Activated T-helper 1 cell treated with anti-CD3 and anti-CD28 coated beads, Interleukin-2, amount 50 U/mL, for 16 hours (primary cell): ENCODE results near the gene DPEP1.
"Not testable (repeated sequence)": the region's sequence is repeated elsewhere in the genome, so short reads cannot be mapped to it uniquely, and the experiment has no call there.

Experiments used
- DNase-seq, 2 donors: peaks; one replicate each; pipeline ENCODE4 v3.0.0-alpha.2; 2020; ENCODE audit warnings: low read depth in 1 of 2, low spot score in 1 of 2

The DPEP1 gene

DNA sequence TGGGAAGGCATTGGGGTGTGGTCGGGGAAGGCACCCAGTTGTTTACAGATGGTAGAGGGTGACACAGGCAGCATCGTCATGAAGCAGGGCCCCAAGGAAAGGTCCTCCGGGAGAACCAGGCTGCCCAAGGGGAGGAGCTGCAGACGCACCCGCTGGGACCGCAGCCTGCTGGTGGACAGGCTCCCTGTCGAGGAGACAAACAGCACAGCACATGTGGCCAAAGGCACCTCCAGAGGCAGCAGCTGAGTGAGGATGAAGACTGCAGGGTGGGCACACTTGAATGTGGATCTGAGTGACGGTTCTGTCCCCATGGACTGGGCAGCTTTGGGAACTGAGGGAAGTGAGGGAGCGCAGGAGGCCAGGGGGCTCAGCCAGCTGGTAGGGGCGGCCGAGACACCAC is 31.7 kb downstream of the DPEP1 start:
- no peak for DNase-seq

DNA sequence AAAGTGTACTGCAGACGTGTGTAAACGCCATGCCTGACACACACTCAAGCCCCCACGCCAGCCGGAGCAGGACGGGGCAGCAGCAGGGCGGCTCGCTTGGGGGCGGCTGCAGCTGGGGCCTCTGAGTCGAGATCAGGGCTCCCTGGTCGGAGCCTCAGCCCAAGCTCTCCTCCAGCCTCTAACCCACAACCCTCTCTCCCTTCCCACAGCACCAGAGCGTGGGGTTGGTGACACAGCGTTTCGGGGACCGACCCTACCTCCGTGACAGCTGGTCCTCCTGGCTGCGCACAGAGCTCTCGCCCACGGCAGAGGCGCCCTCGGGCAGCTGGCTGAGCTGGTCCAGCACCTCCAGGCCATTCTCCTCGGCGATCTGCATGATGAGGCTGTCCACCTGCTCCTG is 32.8 kb downstream of the DPEP1 start:
- DNase-seq = no peak

DNA sequence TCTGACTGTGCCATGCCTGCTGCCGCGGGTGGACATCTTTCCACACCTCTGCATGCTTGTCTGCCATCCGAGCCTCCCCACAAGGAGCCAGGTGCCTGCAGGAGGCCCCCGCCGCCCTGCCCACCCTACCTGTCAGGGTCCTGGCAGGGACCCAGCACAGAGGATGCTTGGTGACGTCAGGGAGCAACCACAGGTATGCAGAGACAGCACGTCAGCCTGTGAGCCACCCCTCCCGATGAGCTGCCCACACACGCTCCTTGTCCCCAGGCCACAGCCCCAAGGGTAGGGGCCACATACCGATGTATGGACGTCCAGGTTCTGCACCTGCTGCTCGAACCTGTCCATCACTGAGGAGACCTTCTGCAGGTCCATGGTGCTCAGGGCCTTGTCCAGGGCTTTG is 33.5 kb downstream of the DPEP1 start:
- DNase-seq = no peak

DNA sequence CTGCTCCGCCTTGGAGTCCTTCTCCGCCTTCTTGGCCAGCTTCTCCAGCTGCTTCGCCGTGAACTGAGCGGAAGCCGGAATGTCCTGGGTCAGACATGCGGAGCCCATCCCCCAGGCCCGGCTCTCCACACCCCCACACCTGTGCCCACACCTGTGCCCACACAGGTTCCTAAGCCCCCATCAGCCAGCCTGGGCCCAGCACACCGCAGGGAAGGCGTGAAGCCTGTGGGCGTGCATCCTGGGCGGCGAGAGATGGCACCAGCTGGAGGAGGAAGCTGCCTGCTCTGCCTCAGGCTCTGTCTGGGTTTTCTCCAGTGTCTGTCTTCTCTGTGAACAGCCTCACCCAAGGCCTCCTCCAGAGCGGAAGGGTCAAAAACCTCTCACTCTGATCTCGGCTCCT is 38.1 kb downstream of the DPEP1 start:
- DNase-seq = no peak

DNA sequence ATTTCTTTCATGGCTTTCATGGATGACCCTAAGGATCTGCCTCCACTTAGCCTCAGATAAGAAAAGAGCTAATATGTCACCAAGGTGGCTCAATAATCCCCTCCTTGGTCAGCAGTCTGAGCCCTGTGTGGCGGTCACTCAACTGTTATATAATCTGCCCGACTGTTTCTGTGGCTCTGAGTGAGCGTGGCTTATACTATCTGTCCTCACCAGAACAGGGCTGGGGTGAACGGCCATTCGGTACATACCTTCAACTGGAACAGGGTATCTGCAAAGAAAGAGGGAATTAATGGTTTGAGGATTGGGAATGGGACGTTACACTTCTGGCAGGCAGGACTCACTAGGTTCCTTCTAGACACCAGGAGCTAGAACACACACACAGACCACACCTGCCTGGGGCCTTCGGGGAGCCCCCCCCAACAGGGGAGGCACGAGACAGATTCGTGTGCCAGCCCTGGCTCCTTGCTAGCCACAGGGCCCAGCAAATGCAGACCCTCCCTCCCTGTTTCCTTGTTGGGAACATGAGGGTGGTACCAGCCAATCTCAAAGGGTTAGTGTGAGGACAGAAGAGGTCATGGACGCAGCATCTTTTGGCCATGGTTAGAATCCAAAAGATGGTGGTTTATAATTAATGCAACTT is 40.3 kb downstream of the DPEP1 start:
- DNase-seq = no peak

DNA sequence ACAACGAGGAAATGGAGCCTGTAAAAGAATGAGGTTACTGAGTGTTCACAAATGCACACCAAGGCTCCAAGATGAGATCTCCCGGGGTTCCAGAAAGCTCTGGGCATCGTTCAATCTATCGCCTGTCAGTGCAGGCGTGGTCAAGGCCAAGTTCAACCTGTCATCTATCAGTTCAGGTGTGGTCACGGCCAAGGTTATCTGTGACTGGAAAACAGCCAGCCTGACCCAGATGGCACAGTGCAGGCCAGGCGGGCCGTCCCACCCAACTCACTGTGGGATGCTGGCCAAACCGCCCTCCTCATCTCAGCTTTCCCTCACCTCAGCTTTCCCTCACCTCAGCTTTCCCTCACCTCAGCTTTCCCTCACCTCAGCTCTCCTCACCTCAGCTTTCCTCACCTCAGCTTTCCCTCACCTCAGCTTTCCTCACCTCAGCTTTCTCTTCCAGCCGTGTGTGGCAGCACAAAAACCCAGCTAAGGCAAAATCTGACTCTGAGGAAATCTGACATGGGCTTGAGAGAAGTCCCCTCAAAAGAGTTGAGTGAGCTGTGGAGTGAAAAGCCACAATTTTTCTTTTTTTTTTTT is 41.7 kb downstream of the DPEP1 start:
- DNase-seq = no peak

DNA sequence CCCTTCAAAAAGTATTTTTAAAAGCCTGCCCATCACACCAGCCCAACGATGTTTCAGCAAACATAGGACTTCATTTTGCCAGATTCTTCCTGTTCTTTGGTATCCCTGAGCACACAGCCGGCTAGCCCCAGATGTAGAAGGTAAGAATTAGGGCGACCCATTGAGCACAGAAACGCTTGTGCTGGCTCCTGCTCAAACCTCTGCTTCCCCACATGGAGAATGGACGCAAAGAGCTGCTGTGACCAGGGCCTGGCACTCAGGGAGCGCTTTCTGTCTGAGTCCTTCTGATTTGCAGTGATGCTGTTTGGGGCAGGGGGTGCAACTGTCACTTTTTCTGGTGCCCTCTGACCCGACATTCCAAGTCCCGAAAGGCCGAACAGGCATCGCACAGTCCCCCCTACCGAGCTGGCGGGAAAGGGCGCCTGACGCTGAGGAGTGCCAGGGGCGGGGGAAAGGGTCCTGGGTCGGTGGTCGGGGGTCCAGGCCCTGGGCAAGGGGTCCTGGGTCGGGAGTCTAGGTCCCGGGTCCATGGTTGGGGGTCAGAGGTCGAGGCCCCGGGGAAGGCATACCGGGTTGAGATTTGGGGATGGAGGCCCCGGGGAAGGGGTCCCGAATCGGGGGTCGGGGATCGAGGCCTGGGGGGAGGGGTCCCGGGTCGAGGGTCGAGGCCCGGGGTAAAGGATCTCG is 43.1 kb downstream of the DPEP1 start:
- DNase-seq = no peak

DNA sequence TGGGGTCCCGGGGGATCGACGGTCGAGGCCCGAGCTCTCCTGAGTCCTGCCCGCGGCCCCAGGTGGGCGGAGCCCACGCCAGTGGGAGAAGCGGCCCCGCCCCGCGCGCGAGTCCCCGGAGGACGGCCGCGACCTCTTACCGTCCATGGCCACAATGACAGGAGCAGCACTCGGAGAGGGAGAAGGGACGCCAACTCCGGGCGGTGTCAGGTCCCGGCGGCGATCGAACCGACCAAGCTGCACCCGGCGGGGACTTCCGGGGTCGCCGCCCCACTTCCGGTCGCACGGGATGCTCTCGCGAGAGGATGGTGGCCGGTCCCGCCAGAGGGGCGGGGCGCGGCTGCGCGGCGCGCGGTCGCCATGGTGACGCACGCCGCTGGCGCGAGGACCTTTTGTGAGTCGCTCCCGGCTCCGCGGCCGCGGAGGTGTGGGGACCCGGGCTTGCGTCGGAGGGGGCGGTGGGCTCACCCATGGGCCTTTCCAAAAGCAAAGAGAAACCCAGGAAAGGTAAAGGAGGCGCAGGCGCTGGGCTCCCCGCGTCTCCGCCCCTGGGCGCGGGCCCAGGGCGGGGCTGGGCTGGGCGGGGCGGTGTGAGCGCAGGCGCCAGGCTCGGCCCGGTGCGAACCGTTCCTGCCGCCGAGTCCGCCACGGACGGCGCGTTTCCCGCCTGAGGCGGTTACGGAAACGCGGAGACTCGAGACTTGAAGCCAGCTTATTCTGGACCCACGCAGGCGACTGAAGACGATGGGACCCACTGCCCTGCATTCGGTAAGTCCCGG is 44.2 kb downstream of the DPEP1 start, which contains the start of the genes CHMP1A and SPATA33:
Gene CHMP1A (minus strand): TSS at position 267 of the 779 bp plus-strand sequence. CDS start 120 bp downstream, at position 147.
Gene SPATA33 (plus strand): TSS at position 395 of the 779 bp plus-strand sequence. CDS start 76 bp downstream, at position 471.
- DNase-seq = peak; percentile 84 to 91

DNA sequence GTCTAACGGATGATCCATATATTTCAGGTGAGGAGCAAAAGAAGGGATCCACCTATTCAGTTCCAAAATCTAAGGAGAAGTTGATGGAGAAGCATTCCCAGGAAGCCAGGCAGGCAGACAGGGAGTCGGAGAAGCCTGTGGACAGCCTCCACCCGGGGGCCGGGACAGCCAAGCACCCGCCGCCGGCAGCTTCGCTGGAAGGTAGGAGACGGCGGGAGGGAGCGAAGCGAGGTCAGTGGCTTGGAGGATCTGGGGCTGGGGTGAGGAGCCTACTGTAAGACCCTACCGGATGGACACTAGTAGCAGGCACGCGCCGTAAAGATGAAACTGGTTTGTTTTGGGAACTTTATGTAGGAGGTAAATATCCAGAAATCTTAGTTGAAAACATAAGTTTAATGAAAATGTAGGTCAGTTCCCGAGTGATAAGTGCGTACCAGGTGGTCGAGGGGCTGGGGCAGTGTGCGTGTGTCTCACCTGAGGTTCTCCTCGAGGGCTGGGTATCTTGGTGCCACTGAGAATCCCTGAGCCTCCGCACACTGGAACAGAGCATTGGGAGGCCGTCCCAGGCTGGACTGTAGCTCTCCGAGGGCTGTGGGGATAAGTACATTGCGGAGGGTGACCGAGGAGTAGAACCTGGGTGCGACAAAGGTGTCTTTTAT is 44.9 kb downstream of the DPEP1 start:
- DNase-seq = no peak

DNA sequence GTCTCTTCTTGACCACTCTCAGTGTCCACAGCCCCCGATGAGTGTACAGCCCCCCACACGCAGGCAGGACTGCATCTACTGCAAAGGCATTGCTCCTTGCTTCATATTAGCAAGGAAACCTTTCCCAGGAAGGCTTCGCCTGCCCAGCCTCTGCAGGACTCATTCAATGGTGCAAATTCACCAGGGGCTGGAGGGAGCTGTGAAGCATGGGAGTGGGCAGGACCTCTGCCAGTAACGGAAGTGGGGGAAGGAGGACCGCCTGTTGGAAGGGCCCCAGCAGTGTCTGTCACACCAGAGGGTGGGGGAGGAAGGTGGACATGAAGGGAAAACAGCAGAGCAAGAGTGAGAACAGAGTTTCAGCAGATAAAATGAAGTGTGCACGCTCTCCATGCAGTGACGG is 46.7 kb downstream of the DPEP1 start:
- no peak for DNase-seq

DNA sequence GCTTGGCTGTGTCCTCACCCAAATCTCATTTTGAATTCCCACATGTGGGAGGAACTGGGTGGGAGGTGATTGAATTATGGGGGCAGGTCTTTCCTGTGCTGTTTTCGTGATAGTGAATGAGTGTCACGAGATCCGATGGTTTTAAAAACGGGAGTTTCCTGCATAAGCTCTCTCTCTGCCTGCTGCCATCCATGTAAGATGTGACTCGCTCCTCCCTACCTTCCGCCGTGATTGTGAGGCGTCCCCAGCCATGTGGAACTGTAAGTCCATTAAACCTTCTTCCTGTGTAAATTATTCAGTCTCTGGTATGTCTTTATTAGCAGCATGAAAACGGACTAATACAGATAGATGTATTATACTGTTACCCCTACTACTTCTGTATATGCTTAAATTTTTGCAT is 47.8 kb downstream of the DPEP1 start:
- no peak for DNase-seq

DNA sequence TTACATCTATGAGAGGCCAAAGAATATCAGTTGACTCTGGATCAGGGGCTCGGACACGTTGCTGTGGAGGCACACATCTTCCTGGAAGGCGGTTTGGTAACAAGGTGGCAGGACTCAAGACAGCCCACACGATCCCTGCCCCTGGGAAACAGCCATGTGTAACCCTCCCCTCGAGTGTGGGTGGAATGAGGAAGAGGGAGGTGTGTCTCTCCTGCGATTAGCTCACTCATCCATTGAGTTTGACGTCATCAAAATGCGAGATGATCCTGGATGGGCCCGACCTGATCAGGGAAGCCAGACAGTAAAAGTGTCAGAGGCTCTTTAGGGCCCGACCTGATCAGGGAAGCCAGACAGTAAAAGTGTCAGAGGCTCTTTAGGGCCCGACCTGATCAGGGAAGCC is 50.8 kb downstream of the DPEP1 start:
- not testable (repeated sequence) for DNase-seq

DNA sequence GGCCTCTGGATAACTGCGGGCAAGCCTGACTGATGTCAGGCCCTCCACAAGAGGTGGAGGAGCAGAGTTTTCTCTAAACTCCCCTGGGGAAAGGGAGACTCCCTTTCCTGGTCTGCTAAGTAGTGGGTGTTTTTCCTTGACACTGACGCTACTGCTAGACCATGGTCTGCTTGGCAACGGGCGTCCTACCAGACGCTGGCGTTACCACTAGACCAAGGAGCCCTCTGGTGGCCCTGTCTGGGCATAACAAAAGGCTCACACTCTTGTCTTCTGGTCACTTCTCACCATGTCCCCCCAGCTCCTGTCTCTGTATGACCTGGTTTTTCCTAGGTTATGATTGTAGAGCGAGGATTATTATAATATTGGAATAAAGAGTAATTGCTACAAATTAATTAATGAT is 53.6 kb downstream of the DPEP1 start:
- not testable (repeated sequence) for DNase-seq

DNA sequence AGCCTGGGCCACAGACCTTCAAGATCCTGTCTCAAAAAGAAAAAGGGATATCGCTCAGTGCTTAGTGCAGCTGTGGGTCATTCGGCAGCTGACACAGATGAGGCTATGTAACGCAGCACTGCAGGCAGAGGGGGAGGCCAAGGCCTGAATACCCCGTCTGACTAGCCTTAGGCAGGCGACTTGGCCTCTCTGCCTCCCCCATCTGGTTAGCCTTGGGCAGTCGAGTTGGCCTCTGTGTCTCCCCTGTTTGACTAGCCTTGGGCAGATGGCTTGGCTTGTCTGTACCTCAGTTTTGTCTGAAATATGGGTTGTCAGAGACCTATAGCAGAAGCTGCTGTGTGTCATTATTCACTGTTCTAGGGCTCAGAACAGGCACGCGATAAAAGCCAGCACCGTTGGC is 54.2 kb downstream of the DPEP1 start:
- no peak for DNase-seq

DNA sequence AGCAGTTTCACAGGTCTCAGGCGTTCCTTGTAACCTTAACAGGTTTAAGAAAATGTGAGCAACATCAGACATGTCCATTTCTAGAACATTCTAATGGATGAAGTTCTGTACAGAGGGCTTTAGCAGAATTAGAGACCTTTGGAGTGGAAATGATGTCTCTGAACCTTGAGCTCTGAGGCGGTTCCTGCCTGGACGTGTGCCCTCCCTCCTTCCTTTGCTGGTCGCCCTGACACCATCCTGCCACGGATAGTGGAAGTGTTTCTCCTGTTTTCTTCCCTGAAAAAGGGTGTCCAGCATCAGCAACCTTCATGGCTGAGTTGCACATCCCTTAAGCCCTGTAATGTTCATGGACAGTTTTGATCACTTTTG is 55.3 kb downstream of the DPEP1 start:
- no peak for DNase-seq

DNA sequence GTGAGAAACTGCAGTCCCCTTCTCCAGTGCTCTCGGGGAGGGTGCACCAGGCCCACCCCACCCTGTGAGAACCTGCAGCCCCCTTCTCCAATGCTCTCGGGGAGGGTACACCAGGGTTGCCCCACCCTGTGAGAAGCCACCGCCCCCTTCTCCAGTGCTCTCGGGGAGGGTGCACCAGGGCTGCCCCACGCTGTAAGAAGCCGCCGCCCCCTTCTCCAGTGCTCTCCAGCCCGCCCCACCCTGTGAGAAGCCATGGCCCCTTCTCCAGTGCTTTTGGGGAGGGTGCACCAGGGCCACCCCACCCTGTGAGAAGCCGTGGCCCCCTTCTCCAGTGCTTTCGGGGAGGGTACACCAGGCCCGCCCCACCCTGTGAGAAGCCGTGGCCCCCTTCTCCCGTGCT is 56.3 kb downstream of the DPEP1 start:
- no peak for DNase-seq

DNA sequence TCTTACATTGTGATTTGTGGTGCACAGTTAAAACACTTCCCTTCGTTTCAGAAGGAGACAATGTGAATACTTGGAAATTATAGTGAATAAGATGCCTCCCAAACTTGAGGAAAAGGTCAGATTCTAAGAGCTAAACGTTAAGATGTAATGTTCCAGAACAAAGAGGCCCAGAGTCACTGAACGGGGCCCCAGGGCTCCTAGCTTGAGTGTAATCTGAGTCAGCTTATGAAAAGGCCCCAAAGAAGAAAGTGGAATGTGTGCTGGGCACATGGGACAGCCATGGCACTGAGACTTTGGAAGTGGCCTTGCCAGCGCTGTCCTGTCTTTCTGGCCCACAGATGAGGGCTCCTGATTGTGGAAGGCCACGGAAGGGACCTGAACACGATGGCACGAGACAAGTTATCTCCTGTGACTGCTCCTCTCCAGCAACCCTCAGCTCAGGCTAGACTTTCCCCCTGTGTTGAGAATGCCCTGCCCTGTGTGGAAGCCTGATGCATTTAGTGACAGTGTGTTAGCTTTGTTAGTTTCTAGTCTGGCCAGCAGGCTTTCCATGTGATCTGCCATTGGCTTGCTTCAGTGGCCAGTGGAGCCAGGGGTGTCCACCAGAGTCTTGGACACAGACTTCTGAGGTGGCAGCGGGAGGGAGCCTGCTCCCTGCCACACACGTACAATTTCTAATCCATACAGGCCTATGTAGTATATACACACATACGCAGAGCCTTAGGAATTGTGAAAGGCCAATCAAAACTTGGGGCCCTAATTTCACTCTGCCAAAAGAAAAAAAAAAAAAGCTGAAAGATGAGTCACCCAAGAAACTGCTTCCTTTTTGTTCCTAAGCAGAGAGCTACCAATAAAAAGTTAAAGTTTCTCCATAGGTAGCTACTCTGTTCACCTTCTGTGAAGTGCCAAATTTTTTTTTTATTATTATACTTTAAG is 57.3 kb downstream of the DPEP1 start:
- no peak for DNase-seq

DNA sequence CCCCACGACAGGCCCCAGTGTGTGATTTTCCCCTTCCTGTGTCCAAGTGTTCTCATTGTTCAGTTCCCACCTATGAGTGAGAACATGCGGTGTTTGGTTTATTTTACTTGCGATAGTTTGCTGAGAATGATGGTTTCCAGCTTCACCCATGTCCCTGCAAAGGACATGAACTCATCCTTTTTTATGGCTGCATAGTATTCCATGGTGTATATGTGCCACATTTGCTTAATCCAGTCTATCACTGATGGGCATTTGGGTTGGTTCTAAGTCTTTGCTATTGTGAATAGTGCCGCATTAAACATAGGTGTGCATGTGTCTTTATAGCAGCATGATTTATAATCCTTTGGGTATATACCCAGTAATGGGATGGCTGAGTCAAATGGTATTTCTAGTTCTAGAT is 58.1 kb downstream of the DPEP1 start:
- not testable (repeated sequence) for DNase-seq

DNA sequence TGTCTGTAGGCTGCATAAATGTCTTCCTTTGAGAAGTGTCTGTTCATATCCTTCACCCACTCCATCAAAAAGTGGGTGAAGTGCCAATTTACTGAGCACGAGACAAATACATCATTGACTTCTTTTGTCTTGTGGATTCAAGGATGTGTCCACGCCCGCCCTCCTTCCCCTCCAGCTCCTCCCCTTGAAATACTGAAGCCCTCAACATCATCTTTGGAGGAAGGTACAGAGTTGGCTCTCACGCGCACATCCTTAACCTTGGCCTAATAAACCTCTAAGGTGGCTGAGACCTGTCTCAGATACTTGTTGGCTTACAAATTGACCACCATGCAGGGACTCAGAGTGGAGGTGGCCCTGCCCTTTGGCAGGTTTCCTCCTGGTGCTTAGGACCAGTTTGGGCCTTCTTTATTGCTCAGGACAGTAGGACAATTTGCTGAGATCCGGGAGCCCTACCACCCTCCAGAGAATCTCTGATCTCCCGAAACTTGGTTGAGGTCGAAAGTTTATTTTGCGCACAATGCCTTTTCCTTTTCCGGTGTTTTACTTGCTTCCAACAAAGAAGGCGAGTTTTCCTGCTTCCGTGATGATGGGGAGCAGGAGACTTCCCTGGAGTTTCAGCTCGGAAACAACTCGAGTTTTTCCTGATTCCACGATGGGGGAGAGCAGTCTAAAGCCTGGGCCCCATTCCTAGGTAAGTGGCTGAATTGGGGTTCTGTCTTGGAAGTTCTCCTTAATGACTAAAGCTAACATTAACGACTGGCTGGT is 58.9 kb downstream of the DPEP1 start:
- no peak for DNase-seq
